ENCODE measurements around the gene ATG9B.
A peak's percentile ranks its signal among the peaks of the same experiment; 100 is the strongest.

Gene ATG9B

DNA sequence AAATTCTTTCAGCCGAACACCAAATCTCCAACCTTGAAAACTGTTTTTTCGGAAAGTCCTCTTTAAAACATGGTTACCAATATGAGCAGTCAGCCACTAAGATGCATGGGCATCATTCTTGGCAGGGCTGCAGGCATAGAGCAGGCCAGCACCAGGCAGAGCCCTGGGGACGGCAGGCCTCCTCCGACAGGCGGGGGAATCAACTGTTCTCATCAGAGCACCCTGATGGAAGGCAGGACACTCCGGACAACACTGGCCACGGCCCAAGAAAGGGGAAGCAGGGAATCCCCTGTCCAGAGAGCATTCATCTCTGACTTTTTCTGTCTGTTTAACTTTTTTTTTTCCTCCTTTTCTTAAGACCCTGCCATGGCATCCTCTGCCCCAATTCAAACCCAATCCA, 34.8 kb downstream of the ATG9B start:
- H3K4me1 Mint-ChIP-seq: peaks cover 51% of the 10 kb centered on the region
- CTCF ChIA-PET: interaction anchor here (0.8 to 4.5 kb wide), 10 partner anchors 10 to 91 kb away, joined by 3 to 29 read pairs (median 6); no protein-coding TSS in a partner anchor
- H3K27ac Mint-ChIP-seq: peak overlapping the region; percentile 19
- H3K4me3 Mint-ChIP-seq: no peak overlapping the region
- H3K36me3 Mint-ChIP-seq: peaks cover 14% of the 10 kb centered on the region
- peaks cover 26% of the 10 kb centered on the region for H3K9me3 Mint-ChIP-seq
- peaks cover 58% of the 10 kb centered on the region for H3K27me3 Mint-ChIP-seq
- DNase-seq: no peak

DNA sequence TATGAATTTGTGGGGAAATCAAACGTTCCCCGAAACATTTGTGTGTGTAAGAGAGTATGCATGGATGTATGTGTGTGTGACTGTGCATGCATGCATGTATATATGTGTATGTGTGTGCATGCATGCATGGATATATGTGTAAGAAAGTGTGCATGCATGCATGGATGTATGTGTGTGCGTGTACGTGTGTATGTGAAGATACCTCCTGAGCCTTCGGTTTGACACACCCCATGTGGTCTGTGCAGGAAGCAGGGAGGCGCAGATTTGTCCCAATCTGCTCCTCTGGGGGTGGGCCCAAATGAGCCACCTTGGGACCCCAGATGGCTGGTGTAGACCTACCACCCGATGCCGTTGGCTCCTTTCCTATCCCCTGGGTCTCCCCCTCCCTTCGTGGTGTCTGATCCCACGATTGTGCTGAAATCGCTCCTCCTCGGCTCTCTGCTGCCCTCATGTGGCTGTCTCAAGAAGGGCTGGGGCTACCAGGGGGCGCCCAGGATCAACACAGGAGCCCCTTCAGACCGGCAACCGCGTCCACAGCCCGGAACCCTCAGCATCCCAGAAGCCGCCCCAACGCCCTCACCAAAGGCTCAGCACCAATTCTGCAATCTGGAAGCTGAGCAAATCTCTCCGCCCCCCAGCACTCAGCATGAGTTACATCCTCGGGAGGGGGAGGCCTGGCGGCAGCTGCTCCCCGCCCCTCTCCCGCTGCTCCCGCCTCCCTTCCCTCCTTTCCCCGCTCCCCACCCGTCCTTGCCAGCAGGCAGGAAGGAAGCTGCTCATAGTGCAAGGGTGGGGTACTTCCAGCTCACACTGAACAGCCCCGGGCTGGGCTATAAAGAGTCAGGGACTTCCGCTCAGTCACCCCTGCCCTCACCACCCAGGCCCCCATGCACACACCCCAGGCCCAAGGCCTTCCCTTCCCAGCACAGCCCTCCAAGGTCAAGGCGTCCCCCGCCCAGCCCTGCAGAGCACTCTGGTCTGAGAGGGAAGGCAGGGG, 35.8 kb downstream of the ATG9B start:
- CTCF ChIA-PET: interaction anchor here (0.8 to 4.5 kb wide), 10 partner anchors 9 to 90 kb away, joined by 3 to 29 read pairs (median 4); no protein-coding TSS in a partner anchor
- Mint-ChIP-seq H3K9me3 (peaks cover 26% of the 10 kb centered on the region), H3K27ac (no peak overlapping the region), H3K4me1 (peaks cover 45% of the 10 kb centered on the region), H3K27me3 (peaks cover 66% of the 10 kb centered on the region), H3K36me3 (peaks cover 14% of the 10 kb centered on the region), H3K4me3 (peak overlapping the region; percentile 54)
- DNase-seq: peak; percentile 81

DNA sequence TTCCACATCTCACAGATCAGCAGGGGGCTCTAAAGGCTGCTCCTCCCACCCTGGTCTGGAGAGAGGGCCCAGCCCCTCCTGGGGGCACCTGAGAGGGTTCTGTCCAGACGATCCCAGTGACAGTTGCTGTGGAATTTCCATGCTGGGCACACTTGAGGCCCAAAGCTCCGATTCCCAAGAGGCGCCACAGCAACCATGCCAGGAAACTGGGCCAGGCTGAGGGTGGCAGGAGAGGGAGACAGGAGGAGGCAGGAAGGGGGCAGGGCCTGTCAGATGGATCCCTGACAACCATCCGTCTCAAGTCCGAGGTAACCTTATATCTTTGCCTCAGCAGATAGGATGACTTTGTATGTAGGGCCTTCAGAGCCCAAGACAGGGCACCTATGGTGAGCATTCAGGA, 37.7 kb downstream of the ATG9B start:
- H3K36me3 Mint-ChIP-seq: peaks cover 12% of the 10 kb centered on the region
- peaks cover 39% of the 10 kb centered on the region for H3K4me1 Mint-ChIP-seq
- no peak for DNase-seq
- H3K9me3 Mint-ChIP-seq: peaks cover 21% of the 10 kb centered on the region
- no peak overlapping the region for H3K4me3 Mint-ChIP-seq
- H3K27ac Mint-ChIP-seq: no peak overlapping the region
- peaks cover 82% of the 10 kb centered on the region for H3K27me3 Mint-ChIP-seq
- CTCF ChIA-PET: interaction anchor here (1.0 to 6.0 kb wide), 10 partner anchors 8 to 108 kb away, joined by 3 to 91 read pairs (median 13); no protein-coding TSS in a partner anchor

DNA sequence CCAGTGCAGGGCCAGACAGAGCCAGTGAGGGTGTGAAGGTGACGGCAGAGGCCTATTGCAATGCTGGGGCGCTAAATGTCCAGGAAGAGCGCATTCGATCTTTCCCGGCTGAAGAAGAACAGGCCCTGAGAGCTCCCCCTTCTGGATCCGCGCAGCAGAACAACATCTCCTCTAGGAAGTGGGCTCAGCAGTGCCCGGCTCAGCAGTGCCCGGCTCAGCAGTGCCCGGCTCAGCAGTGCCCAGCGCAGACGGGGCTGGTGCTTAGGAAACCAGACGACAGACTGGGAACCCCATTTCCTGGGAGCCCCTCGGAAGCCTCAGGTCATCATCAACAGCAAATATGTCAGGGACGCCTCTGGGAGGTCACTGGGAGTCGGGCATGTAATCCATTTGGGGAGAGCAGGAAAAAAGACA, 38.2 kb downstream of the ATG9B start:
- Mint-ChIP-seq H3K27me3 (peaks cover 82% of the 10 kb centered on the region), H3K27ac (no peak overlapping the region), H3K4me3 (no peak overlapping the region), H3K4me1 (peaks cover 39% of the 10 kb centered on the region), H3K9me3 (peaks cover 17% of the 10 kb centered on the region), H3K36me3 (peaks cover 8% of the 10 kb centered on the region)
- CTCF ChIA-PET: interaction anchor here (0.6 to 6.0 kb wide), 22 partner anchors 8 to 506 kb away, joined by 3 to 91 read pairs (median 5); no protein-coding TSS in a partner anchor
- peak; percentile 71 for DNase-seq

DNA sequence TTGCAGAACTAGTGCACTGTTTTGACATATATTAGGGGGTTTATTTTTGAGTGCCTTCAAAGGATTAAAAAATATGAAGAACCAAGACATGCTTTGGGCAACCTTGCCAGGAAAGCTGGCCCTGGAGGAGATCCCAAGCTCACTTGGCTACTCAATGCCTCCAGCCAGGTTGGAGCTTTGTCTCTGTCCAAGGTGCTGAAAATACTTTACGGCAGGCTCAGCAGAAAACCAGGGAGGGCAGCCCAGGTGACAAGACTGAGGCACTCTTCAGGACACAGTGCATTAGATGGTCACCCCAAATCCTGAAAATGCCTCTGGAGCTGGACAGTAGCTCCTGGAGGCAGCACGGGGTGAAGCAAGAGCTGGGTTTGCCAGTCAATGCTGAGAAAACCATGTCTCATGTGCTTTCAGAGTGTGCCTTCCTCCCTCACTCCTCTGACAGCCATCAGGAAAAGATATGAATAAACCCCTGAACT, 40.4 kb downstream of the ATG9B start:
- Mint-ChIP-seq H3K9me3 (no peaks in the 10 kb centered on the region), H3K27me3 (peaks cover 84% of the 10 kb centered on the region), H3K36me3 (no peaks in the 10 kb centered on the region), H3K27ac (no peak overlapping the region), H3K4me3 (no peak overlapping the region), H3K4me1 (peaks cover 28% of the 10 kb centered on the region)
- DNase-seq: peak; percentile 72
- CTCF ChIA-PET: interaction anchor here (0.7 to 6.0 kb wide), 16 partner anchors 8 to 108 kb away, joined by 3 to 91 read pairs (median 4); no protein-coding TSS in a partner anchor

DNA sequence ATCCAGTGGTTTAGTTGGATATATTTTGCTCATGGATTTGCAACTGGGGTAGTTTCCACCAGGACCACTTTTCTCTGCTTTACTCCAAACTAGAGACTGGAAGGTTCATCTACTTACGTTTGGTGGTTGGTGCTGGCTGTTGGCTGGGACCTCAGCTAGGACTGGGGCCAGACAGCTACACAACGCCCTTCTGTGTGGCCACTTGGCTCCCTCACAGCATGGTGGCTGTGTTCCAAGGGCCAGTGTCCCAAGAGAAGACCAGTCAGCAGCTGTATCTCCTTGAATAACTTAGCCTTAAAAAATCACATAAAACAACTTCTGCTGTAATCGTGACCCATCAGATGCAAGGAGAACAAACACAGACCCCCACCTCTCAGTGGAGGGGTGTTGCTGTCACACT, 41.9 kb downstream of the ATG9B start:
- Mint-ChIP-seq H3K36me3 (no peaks in the 10 kb centered on the region), H3K4me1 (peaks cover 21% of the 10 kb centered on the region), H3K4me3 (no peak overlapping the region), H3K27me3 (peaks cover 85% of the 10 kb centered on the region), H3K27ac (no peak overlapping the region), H3K9me3 (no peaks in the 10 kb centered on the region)
- CTCF ChIA-PET: interaction anchor here (6.0 kb wide), 1 partner anchor 19 kb away, joined by 91 read pairs; no protein-coding TSS in a partner anchor
- DNase-seq: no peak

DNA sequence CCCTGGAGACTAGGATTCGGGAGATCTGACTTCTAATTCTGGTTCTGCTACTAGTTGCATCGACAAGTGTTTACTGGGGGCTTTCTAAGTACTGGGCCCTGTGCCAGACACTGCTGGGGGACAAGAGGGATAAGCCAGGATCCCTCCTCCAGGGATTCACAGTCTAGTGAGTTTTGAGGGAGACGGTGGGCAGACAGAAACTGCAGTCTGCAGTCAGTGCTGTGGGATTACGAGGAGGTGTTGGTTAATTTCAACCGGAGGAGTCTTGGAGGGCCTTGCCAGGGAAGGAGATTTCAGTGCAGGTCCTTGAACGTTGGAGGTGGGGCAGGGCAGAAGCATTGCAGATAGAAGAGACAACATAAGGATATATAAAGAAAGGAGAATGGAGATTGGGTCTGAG, 42.6 kb downstream of the ATG9B start:
- CTCF ChIA-PET: interaction anchor here (6.0 kb wide), 1 partner anchor 18 kb away, joined by 91 read pairs; no protein-coding TSS in a partner anchor
- H3K27ac Mint-ChIP-seq: no peak overlapping the region
- DNase-seq: no peak
- peaks cover 24% of the 10 kb centered on the region for H3K4me1 Mint-ChIP-seq
- peaks cover 5% of the 10 kb centered on the region for H3K36me3 Mint-ChIP-seq
- H3K4me3 Mint-ChIP-seq: no peak overlapping the region
- H3K9me3 Mint-ChIP-seq: no peaks in the 10 kb centered on the region
- peaks cover 92% of the 10 kb centered on the region for H3K27me3 Mint-ChIP-seq

DNA sequence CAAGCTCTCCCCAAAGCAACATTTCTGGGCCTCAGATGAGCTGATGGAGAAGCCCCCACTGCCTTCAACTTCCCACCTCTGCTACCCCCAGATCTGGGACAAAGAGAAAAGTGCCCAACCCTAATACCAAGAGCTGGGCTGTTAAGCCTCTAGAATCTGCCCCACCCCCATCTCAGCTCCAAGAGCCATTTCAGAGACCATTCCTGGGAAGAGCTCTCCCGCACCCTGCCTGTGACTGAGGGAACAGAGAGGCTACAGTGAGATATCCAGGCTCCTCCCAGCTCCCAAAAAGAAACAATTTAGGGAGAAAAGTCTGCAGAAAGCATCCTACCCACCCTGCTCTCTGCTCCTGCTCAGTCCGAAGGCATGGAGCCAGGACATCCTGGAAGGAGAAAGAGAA, 43.6 kb downstream of the ATG9B start:
- Mint-ChIP-seq H3K27ac (no peak overlapping the region), H3K9me3 (no peaks in the 10 kb centered on the region), H3K27me3 (peaks cover 92% of the 10 kb centered on the region), H3K4me1 (peaks cover 24% of the 10 kb centered on the region), H3K4me3 (no peak overlapping the region), H3K36me3 (peaks cover 5% of the 10 kb centered on the region)
- CTCF ChIA-PET: interaction anchor here (0.5 to 2.3 kb wide), 7 partner anchors 8 to 329 kb away, joined by 3 to 11 read pairs (median 4); no protein-coding TSS in a partner anchor
- no peak for DNase-seq

DNA sequence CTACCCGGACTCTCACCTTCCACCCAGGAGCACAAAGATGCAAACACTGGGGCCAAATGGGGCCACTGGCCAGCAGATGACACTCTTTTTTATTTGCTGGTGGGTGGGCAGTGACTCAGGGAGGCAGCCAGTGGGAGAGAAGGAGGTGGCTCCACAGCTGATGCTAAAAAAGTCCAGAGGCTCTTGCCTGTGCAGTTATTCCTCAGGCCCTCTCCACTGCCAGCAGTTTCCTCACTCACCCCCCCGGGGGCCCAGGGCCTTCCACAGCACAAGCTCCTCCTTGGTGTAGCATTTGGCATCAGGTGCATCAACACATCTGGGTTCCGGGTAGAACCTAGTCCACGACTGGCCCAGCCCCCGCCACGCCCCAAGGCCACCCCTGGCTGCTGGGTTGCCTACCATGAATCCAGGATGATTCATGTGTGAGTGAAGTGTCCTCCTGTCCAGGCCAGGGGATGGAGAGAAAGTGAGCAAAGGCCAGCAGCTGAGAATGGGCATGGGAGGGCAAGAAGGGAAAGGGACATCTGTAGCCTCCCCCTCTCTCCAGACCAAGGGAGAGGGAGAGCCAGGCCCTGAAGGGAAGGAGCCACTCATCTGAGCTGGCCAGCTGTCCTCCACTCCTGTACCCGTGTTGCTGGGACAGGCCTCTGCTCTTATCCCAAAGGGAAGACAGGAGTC, 44.4 kb downstream of the ATG9B start:
- DNase-seq: no peak
- H3K27me3 Mint-ChIP-seq: peaks cover 92% of the 10 kb centered on the region
- no peak overlapping the region for H3K27ac Mint-ChIP-seq
- peaks cover 5% of the 10 kb centered on the region for H3K36me3 Mint-ChIP-seq
- CTCF ChIA-PET: interaction anchor here (0.7 to 2.3 kb wide), 8 partner anchors 9 to 131 kb away, joined by 3 to 11 read pairs (median 4); no protein-coding TSS in a partner anchor
- no peaks in the 10 kb centered on the region for H3K9me3 Mint-ChIP-seq
- H3K4me1 Mint-ChIP-seq: peaks cover 30% of the 10 kb centered on the region
- H3K4me3 Mint-ChIP-seq: no peak overlapping the region

DNA sequence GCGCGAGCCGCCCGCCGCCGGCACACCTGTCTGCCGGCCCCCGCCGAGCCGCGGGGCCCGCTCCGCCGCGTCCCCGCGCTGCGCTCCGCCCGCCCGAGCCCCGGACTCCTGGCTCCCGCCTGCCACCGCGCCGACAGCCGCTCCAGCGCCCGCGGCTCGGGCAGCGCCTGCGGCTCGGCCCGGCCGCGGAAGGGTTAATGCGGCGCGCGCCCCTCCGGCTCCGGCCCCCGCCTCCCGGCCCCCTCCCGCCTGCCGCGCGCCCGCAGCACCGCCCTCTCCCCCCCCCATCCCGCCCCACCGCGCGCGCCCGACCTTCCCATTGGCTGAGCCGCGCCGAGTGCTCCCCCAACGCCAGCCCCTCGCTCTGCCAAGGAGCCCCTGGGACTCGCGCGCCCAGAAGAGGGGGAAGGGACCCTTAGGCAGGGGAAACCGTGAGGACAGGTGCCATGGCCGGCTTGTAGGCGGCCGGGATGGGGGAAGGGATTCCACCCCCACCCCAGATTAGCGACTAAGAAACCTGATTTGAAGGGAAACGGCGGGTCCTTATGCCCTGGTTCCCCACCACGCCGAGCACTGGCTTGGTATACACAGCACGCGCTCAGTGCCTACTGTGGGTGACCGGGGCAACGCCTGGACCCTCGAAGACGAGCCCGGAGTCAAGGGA, 46.0 kb downstream of the ATG9B start, which contains the start of gene KCNH2:
Gene KCNH2, minus strand, starts transcription at position 196 of the 664 bp plus-strand sequence. CDS start 408 bp downstream, outside the sequence.
- CTCF ChIA-PET: interaction anchor here (1.2 kb wide), 1 partner anchor 16 kb away, joined by 5 read pairs; no protein-coding TSS in a partner anchor
- peak; percentile 52 for DNase-seq
- H3K27me3 Mint-ChIP-seq: peaks cover 88% of the 10 kb centered on the region
- peak within 1 kb of the TSS; percentile 70 for H3K4me3 Mint-ChIP-seq
- peak within 1 kb of the TSS; percentile 67 for H3K27ac Mint-ChIP-seq
- peaks cover 45% of the 10 kb centered on the region for H3K4me1 Mint-ChIP-seq
- peaks cover 5% of the 10 kb centered on the region for H3K36me3 Mint-ChIP-seq
- H3K9me3 Mint-ChIP-seq: no peaks in the 10 kb centered on the region

DNA sequence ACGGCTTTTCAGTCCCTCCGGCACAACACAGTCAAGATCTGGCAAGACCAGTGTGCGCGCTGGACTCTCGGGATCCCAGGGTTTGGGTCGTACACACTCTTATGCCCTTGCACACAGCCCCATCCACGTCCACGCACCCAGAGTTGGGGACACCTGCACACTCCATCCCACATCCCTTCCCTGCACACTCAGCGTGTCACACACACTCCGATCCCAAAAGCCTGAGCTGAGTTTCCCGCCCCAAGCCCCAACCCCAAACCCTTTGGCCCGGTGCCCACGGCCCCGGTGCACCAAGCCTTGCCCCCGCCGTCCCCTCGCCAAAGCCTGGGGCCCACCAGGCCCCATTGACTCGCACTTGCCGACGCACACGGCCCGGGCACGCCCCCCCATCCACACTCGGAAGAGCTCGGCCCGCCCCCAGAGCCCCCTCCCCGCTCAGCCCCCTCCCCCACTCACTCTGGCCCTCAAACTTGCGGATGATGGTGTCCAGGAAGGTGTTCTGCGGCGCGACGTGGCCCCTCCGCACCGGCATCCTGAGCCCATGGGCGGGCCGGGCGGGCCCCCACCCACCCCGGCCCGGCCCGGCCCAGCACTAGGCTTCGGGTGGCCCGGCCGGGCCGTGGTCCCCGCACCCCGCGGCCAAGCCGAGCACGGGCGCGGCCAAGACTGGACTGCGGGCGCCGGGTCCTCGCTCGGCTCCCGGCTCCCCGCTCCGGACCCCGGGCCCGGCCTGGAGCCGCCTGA, 46.7 kb downstream of the ATG9B start:
- H3K36me3 Mint-ChIP-seq: peaks cover 5% of the 10 kb centered on the region
- H3K4me3 Mint-ChIP-seq: peak overlapping the region; percentile 70
- H3K27ac Mint-ChIP-seq: no peak overlapping the region
- no peak for DNase-seq
- H3K9me3 Mint-ChIP-seq: no peaks in the 10 kb centered on the region
- peaks cover 48% of the 10 kb centered on the region for H3K4me1 Mint-ChIP-seq
- H3K27me3 Mint-ChIP-seq: peaks cover 80% of the 10 kb centered on the region
- CTCF ChIA-PET: interaction anchor here (0.8 to 3.1 kb wide), 3 partner anchors 8 to 101 kb away, joined by 3 to 16 read pairs (median 8); no protein-coding TSS in a partner anchor

DNA sequence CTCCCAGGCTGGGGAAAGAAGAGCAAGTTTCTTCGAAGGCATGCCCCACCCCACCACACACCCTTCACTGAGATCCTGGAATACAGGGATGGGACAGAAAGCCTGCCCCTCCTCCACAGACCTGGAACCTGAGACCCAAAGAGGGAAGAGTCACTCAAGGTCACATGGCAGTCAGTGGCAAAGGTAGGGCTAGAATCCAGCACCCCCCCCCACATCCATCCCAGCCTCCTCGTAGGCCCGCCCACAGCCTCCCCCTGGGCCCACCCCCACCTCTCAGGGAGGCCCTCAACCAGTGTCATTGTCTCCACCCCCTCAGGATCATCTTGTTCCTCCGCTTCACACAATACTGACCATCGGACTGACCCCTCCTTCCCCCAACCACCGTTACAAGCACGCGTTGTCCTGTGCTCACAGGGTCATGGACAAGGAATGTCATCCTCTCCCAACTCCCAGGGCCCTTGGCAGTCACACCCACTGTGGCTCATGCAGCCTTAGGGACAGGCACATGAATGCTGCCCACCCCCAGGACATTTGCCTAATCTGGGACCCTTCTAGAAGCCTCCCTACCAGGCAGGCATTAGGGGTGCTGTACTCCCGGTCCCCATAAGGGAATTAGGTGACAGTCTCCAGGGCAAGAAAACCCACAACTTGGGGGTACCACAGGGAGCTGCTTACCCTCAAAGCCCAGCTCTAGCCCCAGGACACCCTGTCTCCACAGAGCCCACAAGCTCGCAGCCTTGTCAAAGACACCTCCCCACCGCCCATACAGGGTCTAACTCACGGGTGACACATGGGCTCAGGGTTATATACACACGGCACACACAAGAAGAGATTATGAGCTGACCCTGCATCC, 47.5 kb downstream of the ATG9B start:
- Mint-ChIP-seq H3K27me3 (peaks cover 73% of the 10 kb centered on the region), H3K4me1 (peaks cover 48% of the 10 kb centered on the region), H3K4me3 (peak overlapping the region; percentile 70), H3K9me3 (no peaks in the 10 kb centered on the region), H3K36me3 (peaks cover 5% of the 10 kb centered on the region), H3K27ac (no peak overlapping the region)
- DNase-seq: no peak
- CTCF ChIA-PET: interaction anchor here (0.8 to 3.1 kb wide), 5 partner anchors 9 to 100 kb away, joined by 3 to 16 read pairs (median 8); no protein-coding TSS in a partner anchor

Data from activated naive CD4-positive, alpha-beta T cell treated with anti-CD3 and anti-CD28 coated beads, Interleukin-2, amount 10 ng/mL, durations not matched to agents 7 days and 5 days (primary cell).